ENCODE data around the gene MLLT6. TPM values are rescaled to one million over a fixed set of nuclear protein-coding genes. Genes with fewer than 3 reads are reported as not detected.

MLLT6 gene
- total and polyA plus RNA-seq, 11 donors = 35.2 to 91.3 (median 68.3) TPM

- intact Hi-C loops (cut with DNase I) = no loop called here
- TF ChIP-seq CTCF (IDR thresholded peaks at IDR 0.05) (no peak), POLR2A (IDR thresholded peaks at IDR 0.05) (no peak)
- DNase-seq (no peak), ATAC-seq (no peak)
- no peaks in the 10 kb centered on the region for H3K36me3 ChIP-seq
- no peaks in the 10 kb centered on the region for H3K27me3 ChIP-seq
- no peak overlapping the region for H3K4me3 ChIP-seq
- WGBS, 4 donors = 94 to 98% (median 96%) methylated on average over 5 of the region's 5 CpGs
- H3K27ac ChIP-seq = no peak overlapping the region
- H3K9me3 ChIP-seq = no peaks in the 10 kb centered on the region
- peaks cover 0 to 17% (median 0%) of the 10 kb centered on the region in 12 donors for H3K4me1 ChIP-seq
Measured at GRCh38 chr17:38687286-38687685, 17.8 kb upstream of the MLLT6 start.

GRCh38 chr17:38690386-38690785 lies 14.7 kb upstream of the MLLT6 start:
- Histone ChIP-seq H3K4me3 (no peak overlapping the region), H3K27ac (no peak overlapping the region), H3K9me3 (no peaks in the 10 kb centered on the region), H3K36me3 (no peaks in the 10 kb centered on the region), H3K4me1 (peaks cover 0 to 20% (median 15%) of the 10 kb centered on the region in 12 donors), H3K27me3 (no peaks in the 10 kb centered on the region)
- DNase-seq (no peak), ATAC-seq (no peak)
- intact Hi-C loops (cut with DNase I) = loop anchor here in 5 of 10 donors (5.0 kb wide), 1 partner anchor 42 kb away; the partner anchor contains the start of gene CISD3 (in 5 of the 5)
- TF ChIP-seq POLR2A (IDR thresholded peaks at IDR 0.05) = no peak
- TF ChIP-seq CTCF (IDR thresholded peaks at IDR 0.05) = no peak
- 72 to 99% (median 81%) methylated on average over 4 of the region's 4 CpGs for WGBS, 4 donors

- Histone ChIP-seq H3K27me3 (no peaks in the 10 kb centered on the region), H3K36me3 (no peaks in the 10 kb centered on the region), H3K4me1 (peaks cover 0 to 20% (median 15%) of the 10 kb centered on the region in 12 donors), H3K4me3 (no peak overlapping the region), H3K27ac (no peak overlapping the region), H3K9me3 (no peaks in the 10 kb centered on the region)
- intact Hi-C loops (cut with DNase I) = loop anchor here in 5 of 10 donors (5.0 kb wide), 1 partner anchor 41 kb away; the partner anchor contains the start of gene CISD3 (in 5 of the 5)
- TF ChIP-seq POLR2A (IDR thresholded peaks at IDR 0.05) (no peak), CTCF (IDR thresholded peaks at IDR 0.05) (no peak)
- 76 to 84% (median 78%) methylated on average over 4 of the region's 4 CpGs for WGBS, 4 donors
- DNase-seq = no peak
- ATAC-seq = no peak
Measured at GRCh38 chr17:38691154-38691553, 13.9 kb upstream of the MLLT6 start.

GRCh38 chr17:38693700-38694329 lies 11.3 kb upstream of the MLLT6 start:
- Histone ChIP-seq H3K4me1 (peaks cover 0 to 20% (median 15%) of the 10 kb centered on the region in 12 donors), H3K4me3 (peak overlapping the region in 3 of 12 donors; percentile 6 to 8 (median 8)), H3K36me3 (no peaks in the 10 kb centered on the region), H3K27me3 (no peaks in the 10 kb centered on the region), H3K9me3 (no peaks in the 10 kb centered on the region), H3K27ac (peak overlapping the region; percentile 52 to 89 (median 82))
- TF ChIP-seq CTCF (IDR thresholded peaks at IDR 0.05) (peak in 1 of 12 donors; percentile 27), POLR2A (IDR thresholded peaks at IDR 0.05) (no peak)
- intact Hi-C loops (cut with DNase I) = loop anchor here in 5 of 10 donors (2.0 to 5.0 kb wide), 2 partner anchors 17 to 38 kb away; partner anchors contain the start of gene CISD3 (in 5 of the 5)
- ATAC-seq = peak; percentile 97 to 98 (median 98)
- DNase-seq = peak; percentile 91 to 96 (median 94)
- WGBS, 4 donors = 10 to 26% (median 15%) methylated on average over 12 of the region's 12 CpGs

Measured in heart left ventricle (tissue), 16 donors.